WI38 (cell line): Measurements from ENCODE around the gene PSEN1.

ENCODE experiments used
- H3K4me3 ChIP-seq: 2 replicates; pipeline ENCODE4 v1.5.1; 2011; ENCODE audit warnings: low read depth, mild to moderate bottlenecking, control low read depth, low read length
- TF ChIP-seq, protein P1 (sequence below): IDR thresholded peaks from 2 replicates; pipeline ENCODE4 v1.5.1; 2012; ENCODE audit warnings: low read depth, mild to moderate bottlenecking, control low read depth, low read length

The PSEN1 gene

DNA sequence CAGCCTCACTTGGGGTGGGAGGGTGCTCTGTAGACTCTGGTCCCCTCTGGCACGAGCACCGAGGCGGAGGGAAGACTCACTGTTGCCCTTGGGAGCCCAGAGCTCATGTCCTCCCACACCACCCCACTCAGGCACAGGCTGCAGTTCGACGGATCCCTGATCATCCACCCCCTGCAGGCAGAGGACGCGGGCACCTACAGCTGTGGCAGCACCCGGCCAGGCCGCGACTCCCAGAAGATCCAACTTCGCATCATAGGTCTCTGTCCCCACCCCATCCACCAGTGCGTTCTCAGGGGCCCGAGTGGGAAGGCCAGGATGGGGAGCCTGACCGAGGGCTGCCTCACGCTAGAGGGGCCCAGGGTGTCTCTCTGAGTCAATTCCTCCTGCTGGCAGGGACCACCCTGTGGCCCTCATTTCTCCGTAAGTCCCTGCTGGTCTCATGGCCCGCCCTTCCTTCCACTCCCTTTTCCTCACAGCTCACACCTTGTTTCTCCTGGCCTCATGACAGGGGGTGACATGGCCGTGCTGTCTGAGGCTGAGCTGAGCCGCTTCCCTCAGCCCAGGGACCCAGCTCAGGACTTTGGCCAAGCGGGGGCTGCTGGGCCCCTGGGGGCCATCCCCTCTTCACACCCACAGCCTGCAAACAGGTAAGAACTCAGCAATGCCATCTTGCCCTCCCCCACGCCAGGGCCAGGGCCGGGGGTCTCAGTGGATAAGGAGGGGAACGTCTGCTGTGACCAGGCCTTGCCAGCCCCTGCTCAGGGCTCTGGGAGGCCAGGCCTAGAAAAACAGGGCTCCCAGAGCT is 128.0 kb downstream of the PSEN1 start:
- no peak overlapping the region for H3K4me3 ChIP-seq
- TF ChIP-seq, protein P1, sequence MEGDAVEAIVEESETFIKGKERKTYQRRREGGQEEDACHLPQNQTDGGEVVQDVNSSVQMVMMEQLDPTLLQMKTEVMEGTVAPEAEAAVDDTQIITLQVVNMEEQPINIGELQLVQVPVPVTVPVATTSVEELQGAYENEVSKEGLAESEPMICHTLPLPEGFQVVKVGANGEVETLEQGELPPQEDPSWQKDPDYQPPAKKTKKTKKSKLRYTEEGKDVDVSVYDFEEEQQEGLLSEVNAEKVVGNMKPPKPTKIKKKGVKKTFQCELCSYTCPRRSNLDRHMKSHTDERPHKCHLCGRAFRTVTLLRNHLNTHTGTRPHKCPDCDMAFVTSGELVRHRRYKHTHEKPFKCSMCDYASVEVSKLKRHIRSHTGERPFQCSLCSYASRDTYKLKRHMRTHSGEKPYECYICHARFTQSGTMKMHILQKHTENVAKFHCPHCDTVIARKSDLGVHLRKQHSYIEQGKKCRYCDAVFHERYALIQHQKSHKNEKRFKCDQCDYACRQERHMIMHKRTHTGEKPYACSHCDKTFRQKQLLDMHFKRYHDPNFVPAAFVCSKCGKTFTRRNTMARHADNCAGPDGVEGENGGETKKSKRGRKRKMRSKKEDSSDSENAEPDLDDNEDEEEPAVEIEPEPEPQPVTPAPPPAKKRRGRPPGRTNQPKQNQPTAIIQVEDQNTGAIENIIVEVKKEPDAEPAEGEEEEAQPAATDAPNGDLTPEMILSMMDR, result no peak

GRCh38 chr14:73264885-73265720 is 128.8 kb downstream of the PSEN1 start:
- TF ChIP-seq, protein P1, result no peak
- no peak overlapping the region for H3K4me3 ChIP-seq

GRCh38 chr14:73265721-73266046 is 129.4 kb downstream of the PSEN1 start:
- H3K4me3 ChIP-seq, result no peak overlapping the region
- TF ChIP-seq, protein P1, result no peak

GRCh38 chr14:73266317-73266716 is 130.0 kb downstream of the PSEN1 start:
- H3K4me3 ChIP-seq, result no peak overlapping the region
- TF ChIP-seq, protein P1, result no peak

DNA sequence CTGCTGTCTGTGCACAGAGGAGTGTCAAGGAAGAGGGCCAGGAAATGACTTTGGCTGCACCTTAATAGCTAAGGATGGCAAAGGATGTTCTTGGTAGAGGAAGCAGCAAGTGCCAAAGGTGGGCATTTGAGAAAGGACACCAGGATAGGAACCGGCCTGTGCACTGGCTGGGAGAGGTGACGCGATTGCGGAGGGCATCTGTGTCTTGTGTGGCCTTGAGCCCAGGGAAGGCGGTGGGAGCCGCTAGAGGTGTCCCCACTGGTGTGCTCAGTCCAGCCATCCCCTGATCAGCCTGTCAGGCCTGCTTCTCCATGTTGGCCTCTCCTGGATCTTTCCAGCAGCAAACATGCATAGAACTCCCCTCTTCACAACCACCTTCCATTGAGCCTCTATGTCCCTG is 131.2 kb downstream of the PSEN1 start:
- TF ChIP-seq, protein P1, result no peak
- no peak overlapping the region for H3K4me3 ChIP-seq

GRCh38 chr14:73269729-73270531 is 133.6 kb downstream of the PSEN1 start:
- H3K4me3 ChIP-seq, result peak overlapping the region; percentile 26
- TF ChIP-seq, protein P1, result no peak
